IMR-90 (cell line): ENCODE measurements around the gene RBM42. TPM values are rescaled to one million over a fixed set of nuclear protein-coding genes. Genes with fewer than 3 reads are reported as not detected.

Experiments used
- ATAC-seq: fragments of 200-7000 bp; cut with Tn5 transposase; 2 replicates; pipeline ENCODE4 v1.9.1; 2020; ENCODE audit warnings: low read depth, mild to moderate bottlenecking, moderate library complexity
- BruUV-seq: library from RNA; stranded (reverse); fragments of 400-500 nt; replicated peaks from 2 replicates; lab custom pipeline; 2021; lab: Mats Ljungman, UMichigan
- CTCF ChIA-PET: fragments of 300-600 bp; formaldehyde crosslinking; extraction: SDS; loops from one replicate; lab custom pipeline; 2021; ENCODE audit warnings: antibody characterized with exemption; lab: Yijun Ruan, JAX
- POLR2A ChIA-PET: fragments of 300-600 bp; sonication (Branson Sonifier 250); formaldehyde crosslinking; loops from one replicate; lab custom pipeline; 2022; ENCODE audit warnings: antibody characterized with exemption; ENCODE audit not compliant: unreplicated experiment; lab: Charles Lee
- DNase-seq: peaks from one replicate; pipeline ENCODE4 v3.0.0; 2013
- H2AFZ ChIP-seq: replicated peaks from 2 replicates; pipeline ENCODE3; 2013; ENCODE audit warnings: low read length, mild to moderate bottlenecking; ENCODE audit not compliant: poor library complexity
- H2AK5ac ChIP-seq: 2 replicates; pipeline ENCODE4 v1.6.1; 2013; ENCODE audit warnings: low read depth, low read length, inconsistent platforms
- H2AK9ac ChIP-seq: replicated peaks from 2 replicates; pipeline ENCODE3; 2013; ENCODE audit warnings: mild to moderate bottlenecking, low read depth, low read length, moderate library complexity; ENCODE audit not compliant: poor library complexity
- H2BK120ac ChIP-seq: 2 replicates; pipeline ENCODE4 v1.6.1; 2013; ENCODE audit warnings: low read depth, low read length, inconsistent platforms
- H2BK15ac ChIP-seq: 3 replicates; pipeline ENCODE4 v1.6.1; 2013; ENCODE audit warnings: low read depth, low read length, inconsistent platforms
- H2BK20ac ChIP-seq: 2 replicates; pipeline ENCODE4 v1.6.1; 2013; ENCODE audit warnings: low read depth, mild to moderate bottlenecking, inconsistent platforms, low read length, moderate library complexity
- H2BK5ac ChIP-seq: 2 replicates; pipeline ENCODE4 v1.6.1; 2013; ENCODE audit warnings: mild to moderate bottlenecking, low read depth, low read length, inconsistent platforms; ENCODE audit not compliant: poor library complexity, severe bottlenecking
- H3K14ac ChIP-seq: replicated peaks from 2 replicates; pipeline ENCODE4 v1.6.1; 2013; ENCODE audit warnings: low read depth, low read length, inconsistent platforms
- H3K18ac ChIP-seq: 2 replicates; pipeline ENCODE4 v1.6.1; 2013; ENCODE audit warnings: low read depth, low read length, control low read depth
- H3K23ac ChIP-seq: 2 replicates; pipeline ENCODE4 v1.6.1; 2013; ENCODE audit warnings: low read depth, low read length, inconsistent platforms
- H3K27ac ChIP-seq: 2 replicates; pipeline ENCODE4 v1.5.1; 2013; ENCODE audit warnings: mild to moderate bottlenecking, control low read depth, low read length; ENCODE audit not compliant: insufficient read depth
- H3K27me3 ChIP-seq: 2 replicates; pipeline ENCODE4 v1.6.1; 2013; ENCODE audit warnings: low read length; ENCODE audit not compliant: control insufficient read depth, insufficient read depth
- H3K36me3 ChIP-seq: 2 replicates; pipeline ENCODE4 v1.6.1; 2013; ENCODE audit warnings: low read length, mixed read lengths; ENCODE audit not compliant: control insufficient read depth, insufficient read depth
- H3K4ac ChIP-seq: 2 replicates; pipeline ENCODE4 v1.6.1; 2013; ENCODE audit warnings: low read depth, low read length, inconsistent platforms
- H3K4me1 ChIP-seq: 2 replicates; pipeline ENCODE4 v1.6.1; 2013; ENCODE audit warnings: low read length, mixed read lengths; ENCODE audit not compliant: control insufficient read depth, insufficient read depth
- H3K4me2 ChIP-seq: 2 replicates; pipeline ENCODE4 v1.6.1; 2013; ENCODE audit warnings: low read depth, mild to moderate bottlenecking, control low read depth, low read length, moderate library complexity
- H3K4me3 ChIP-seq: 2 replicates; pipeline ENCODE4 v1.5.1; 2013; ENCODE audit warnings: low read depth, mild to moderate bottlenecking, control low read depth, low read length, moderate library complexity; ENCODE audit not compliant: insufficient read depth
- H3K56ac ChIP-seq: 2 replicates; pipeline ENCODE4 v1.6.1; 2013; ENCODE audit warnings: low read length, inconsistent platforms; ENCODE audit not compliant: insufficient read depth; ENCODE audit errors: extremely low read depth
- H3K79me1 ChIP-seq, 2 experiments: 2 replicates each; pipeline ENCODE4 v1.6.1; 2013; ENCODE audit warnings: low read length in 2 of 2, inconsistent platforms in 1 of 2, low read depth in 1 of 2
- H3K9ac ChIP-seq: 2 replicates; pipeline ENCODE4 v1.6.1; 2013; ENCODE audit warnings: low read depth, low read length, control low read depth
- H3K9me1 ChIP-seq: 2 replicates; pipeline ENCODE4 v1.6.1; 2013; ENCODE audit warnings: low read length, inconsistent platforms; ENCODE audit not compliant: insufficient read depth
- H3K9me3 ChIP-seq: 2 replicates; pipeline ENCODE4 v1.6.1; 2013; ENCODE audit warnings: low read length; ENCODE audit not compliant: control insufficient read depth, insufficient read depth
- H4K20me1 ChIP-seq: 2 replicates; pipeline ENCODE4 v1.6.1; 2013; ENCODE audit warnings: low read length, inconsistent platforms; ENCODE audit not compliant: insufficient read depth
- H4K5ac ChIP-seq: 2 replicates; pipeline ENCODE4 v1.6.1; 2013; ENCODE audit warnings: mild to moderate bottlenecking, low read depth, low read length, control low read depth
- H4K8ac ChIP-seq, 2 experiments: 2 replicates each; pipeline ENCODE4 v1.6.1; 2013; ENCODE audit warnings: low read depth in 2 of 2, low read length in 2 of 2, control low read depth in 1 of 2, inconsistent platforms in 1 of 2
- H4K91ac ChIP-seq: 2 replicates; pipeline ENCODE4 v1.6.1; 2013; ENCODE audit warnings: low read depth, low read length, inconsistent platforms; ENCODE audit not compliant: insufficient read depth
- CEBPB ChIP-seq: IDR thresholded peaks from 2 replicates; pipeline ENCODE4 v1.6.1; 2012; ENCODE audit warnings: low read depth, low read length, improper control_type of control experiment
- MAFK ChIP-seq: IDR thresholded peaks from 2 replicates; pipeline ENCODE4 v1.6.1; 2012; ENCODE audit warnings: low read depth, low read length, improper control_type of control experiment
- WGBS, 2 experiments: methylation state at CpG; one replicate each; pipeline versions ENCODE4 v1.1.5 to v1.1.7; 2013; ENCODE audit warnings: missing lambda C conversion rate in 2 of 2; ENCODE audit not compliant: insufficient read length in 1 of 2; ENCODE audit errors: extremely low coverage in 2 of 2; 5-methylcytosine and 5-hydroxymethylcytosine counted together
- dilution Hi-C: fragments of 300-500 bp; cut with HindIII; formaldehyde crosslinking; loops from one replicate; pipeline ENCODE4 v1.14.3; 2018; ENCODE audit warnings: low sequenced_read_pairs; ENCODE audit not compliant: unreplicated experiment
- in situ Hi-C: fragments of 300-500 bp; cut with MboI; formaldehyde crosslinking; loops from 3 replicates; pipeline ENCODE4 v1.14.3; 2019; ENCODE audit warnings: low sequenced_read_pairs, inconsistent platforms, mixed read lengths
- intact Hi-C: fragments of 100-400 bp; cut with micrococcal nuclease; formaldehyde crosslinking; loops from 2 replicates; pipeline ENCODE4 v1.10.0; 2022
- polyA plus RNA-seq, 3 experiments: library from polyadenylated mRNA; depleted of rRNA; stranded (reverse); fragments of >200 nt; gene quantifications; 2 replicates each; pipeline ENCODE4 v1.2.3, GENCODE V29; 2012; ENCODE audit warnings: low replicate concordance in 1 of 3
- total RNA-seq: library from RNA; depleted of rRNA; stranded (reverse); fragments of >200 nt; gene quantifications from 2 replicates; pipeline ENCODE4 v1.2.3, GENCODE V29; 2012

The RBM42 gene
- total and polyA plus RNA-seq, 2 of the 4 experiments (the other 2 are of a cell fraction) = 19.0 to 41.5 TPM

- H3K56ac ChIP-seq = no peak overlapping the region
- H3K9me3 ChIP-seq = no peaks in the 10 kb centered on the region
- no peak overlapping the region for H3K27ac ChIP-seq
- no peaks in the 10 kb centered on the region for H3K9me1 ChIP-seq
- no peaks in the 10 kb centered on the region for H3K79me1 ChIP-seq
- CTCF ChIA-PET = no interaction called here
- DNase-seq (no peak), ATAC-seq (no peak)
- no peak overlapping the region for H2AK5ac ChIP-seq
- H3K14ac ChIP-seq = no peak overlapping the region
- no peak overlapping the region for H4K91ac ChIP-seq
- intact Hi-C loops (no loop called here), dilution Hi-C loops (no loop called here), in situ Hi-C loops (no loop called here)
- H4K5ac ChIP-seq = no peak overlapping the region
- H3K4ac ChIP-seq = no peak overlapping the region
- no TSS peak for BruUV-seq
- no peak overlapping the region for H3K18ac ChIP-seq
- no peak overlapping the region for H2BK120ac ChIP-seq
- WGBS, 2 experiments = no CpG with 5 or more reads among the region's 3 CpGs
- no peak overlapping the region for H3K23ac ChIP-seq
- H3K36me3 ChIP-seq = no peaks in the 10 kb centered on the region
- no peak overlapping the region for H3K4me2 ChIP-seq
- H2AFZ ChIP-seq = no peak overlapping the region
- no peak overlapping the region for H2BK15ac ChIP-seq
- no peaks in the 10 kb centered on the region for H4K20me1 ChIP-seq
- H2BK20ac ChIP-seq = no peak overlapping the region
- H3K9ac ChIP-seq = no peak overlapping the region
- peaks cover 7% of the 10 kb centered on the region; the same call in 1 of the 2 replicates for H3K27me3 ChIP-seq
- POLR2A ChIA-PET = interaction anchor here (0.5 to 0.7 kb wide), 2 partner anchors 11 to 13 kb away, joined by 3 read pairs; no protein-coding TSS in a partner anchor
- H2AK9ac ChIP-seq = no peak overlapping the region
- no peak overlapping the region for H2BK5ac ChIP-seq
- TF ChIP-seq MAFK (no peak), CEBPB (peak; percentile 64)
- H3K4me1 ChIP-seq = no peaks in the 10 kb centered on the region
- H4K8ac ChIP-seq = no peak overlapping the region
- H3K4me3 ChIP-seq = no peak overlapping the region
Measured at GRCh38 chr19:35671818-35672217, 43.0 kb downstream of the RBM42 start.
